Trophoblast cell (in vitro differentiated cells and primary cell): ENCODE results near the gene CA4.

Experiments used
- DNase-seq, 2 donors: peaks; one replicate each; pipeline ENCODE4 v3.0.0-alpha.2; 2016
- H2AFZ ChIP-seq: 2 replicates; pipeline ENCODE4 v1.6.1; 2013; ENCODE audit warnings: low read length, moderate library complexity, mild to moderate bottlenecking; ENCODE audit not compliant: insufficient read depth, poor library complexity
- H2AK5ac ChIP-seq: 2 replicates; pipeline ENCODE4 v1.6.1; 2013; ENCODE audit warnings: mild to moderate bottlenecking, low read length
- H2BK120ac ChIP-seq: 2 replicates; pipeline ENCODE4 v1.6.1; 2013; ENCODE audit warnings: low read length, mild to moderate bottlenecking, moderate library complexity; ENCODE audit not compliant: insufficient read depth, poor library complexity
- H2BK12ac ChIP-seq: 2 replicates; pipeline ENCODE4 v1.6.1; 2013; ENCODE audit warnings: mild to moderate bottlenecking, low read length, moderate library complexity
- H2BK5ac ChIP-seq: 2 replicates; pipeline ENCODE4 v1.6.1; 2013; ENCODE audit warnings: low read length, low read depth, moderate library complexity, mild to moderate bottlenecking; ENCODE audit not compliant: poor library complexity
- H3K14ac ChIP-seq: 2 replicates; pipeline ENCODE4 v1.6.1; 2013; ENCODE audit warnings: mild to moderate bottlenecking, low read length
- H3K18ac ChIP-seq: 2 replicates; pipeline ENCODE4 v1.6.1; 2013; ENCODE audit warnings: mild to moderate bottlenecking, low read length
- H3K23ac ChIP-seq: 2 replicates; pipeline ENCODE4 v1.6.1; 2013; ENCODE audit warnings: low read length
- H3K27ac ChIP-seq: 2 replicates; pipeline ENCODE4 v1.5.1; 2013; ENCODE audit warnings: low read depth, mild to moderate bottlenecking, inconsistent platforms, low read length, moderate library complexity
- H3K27me3 ChIP-seq: 2 replicates; pipeline ENCODE4 v1.6.1; 2013; ENCODE audit warnings: inconsistent platforms, mild to moderate bottlenecking, low read length, moderate library complexity; ENCODE audit not compliant: insufficient read depth
- H3K36me3 ChIP-seq, 2 experiments: 1 replicate in 1 of 2; 2 replicates in 1 of 2; pipeline ENCODE4 v1.6.1; 2013; ENCODE audit warnings: low read length in 2 of 2, mild to moderate bottlenecking in 2 of 2, moderate library complexity in 1 of 2; ENCODE audit not compliant: insufficient read depth in 2 of 2, control insufficient read depth in 1 of 2
- H3K4ac ChIP-seq: 2 replicates; pipeline ENCODE4 v1.6.1; 2013; ENCODE audit warnings: low read depth, mild to moderate bottlenecking, low read length, moderate library complexity
- H3K4me1 ChIP-seq, 2 experiments: 1 replicate in 1 of 2; 2 replicates in 1 of 2; pipeline ENCODE4 v1.6.1; 2013; ENCODE audit warnings: low read length in 2 of 2, mild to moderate bottlenecking in 2 of 2, moderate library complexity in 1 of 2; ENCODE audit not compliant: insufficient read depth in 2 of 2, control insufficient read depth in 1 of 2
- H3K4me2 ChIP-seq: 2 replicates; pipeline ENCODE4 v1.6.1; 2013; ENCODE audit warnings: inconsistent platforms, mild to moderate bottlenecking, low read length, moderate library complexity
- H3K4me3 ChIP-seq: 2 replicates; pipeline ENCODE4 v1.5.1; 2013; ENCODE audit warnings: mild to moderate bottlenecking, low read depth, low read length, inconsistent platforms
- H3K79me1 ChIP-seq: one replicate; pipeline ENCODE4 v1.6.1; 2013; ENCODE audit warnings: low read length
- H3K79me2 ChIP-seq: 2 replicates; pipeline ENCODE4 v1.6.1; 2013; ENCODE audit warnings: low read length, mild to moderate bottlenecking; ENCODE audit not compliant: control insufficient read depth, insufficient read depth, poor library complexity
- H3K9ac ChIP-seq: 2 replicates; pipeline ENCODE4 v1.6.1; 2013; ENCODE audit warnings: mild to moderate bottlenecking, low read length
- H3K9me3 ChIP-seq: 2 replicates; pipeline ENCODE4 v1.6.1; 2013; ENCODE audit warnings: low read depth, mild to moderate bottlenecking, control low read depth, inconsistent platforms, low read length; ENCODE audit not compliant: insufficient read depth
- H4K12ac ChIP-seq: 2 replicates; pipeline ENCODE4 v1.6.1; 2013; ENCODE audit warnings: low read depth, mild to moderate bottlenecking, low read length, moderate library complexity
- H4K8ac ChIP-seq: 2 replicates; pipeline ENCODE4 v1.6.1; 2013; ENCODE audit warnings: low read depth, mild to moderate bottlenecking, low read length, moderate library complexity
- H4K91ac ChIP-seq: one replicate; pipeline ENCODE4 v1.6.1; 2013; ENCODE audit warnings: low read depth, mild to moderate bottlenecking, low read length, moderate library complexity
- WGBS: extraction: QIAGEN DNeasy Blood & Tissue Kit; methylation state at CpG from one replicate; pipeline ENCODE4 v1.1.7; 2013; ENCODE audit warnings: missing lambda C conversion rate; ENCODE audit not compliant: insufficient read length, insufficient coverage; ENCODE audit errors: extremely low coverage; 5-methylcytosine and 5-hydroxymethylcytosine counted together

The CA4 gene

GRCh38 chr17:60159479-60159866 is 9.7 kb downstream of the CA4 start:
- Histone ChIP-seq H3K4me1 (peaks cover 0 to 3% of the 10 kb centered on the region in 2 experiments), H3K9ac (no peak overlapping the region), H3K9me3 (no peaks in the 10 kb centered on the region), H2BK5ac (no peak overlapping the region), H3K79me1 (no peaks in the 10 kb centered on the region), H2BK120ac (no peak overlapping the region), H3K23ac (no peak overlapping the region), H3K79me2 (no peaks in the 10 kb centered on the region), H3K4me2 (no peak overlapping the region), H2AK5ac (no peak overlapping the region), H3K4me3 (no peak overlapping the region), H2AFZ (no peak overlapping the region), H4K8ac (no peak overlapping the region), H3K36me3 (no peaks in the 10 kb centered on the region), H2BK12ac (no peak overlapping the region), H4K91ac (no peak overlapping the region), H4K12ac (no peak overlapping the region), H3K18ac (no peak overlapping the region), H3K27me3 (no peaks in the 10 kb centered on the region), H3K14ac (no peak overlapping the region), H3K27ac (no peak overlapping the region), H3K4ac (no peak overlapping the region)
- no peak for DNase-seq
- WGBS: no CpG with 5 or more reads among the region's 6 CpGs

- Histone ChIP-seq H3K27me3 (no peaks in the 10 kb centered on the region), H4K12ac (no peak overlapping the region), H3K79me2 (no peaks in the 10 kb centered on the region), H3K14ac (no peak overlapping the region), H2AK5ac (no peak overlapping the region), H3K4ac (no peak overlapping the region), H3K4me1 (peaks cover 0 to 3% of the 10 kb centered on the region in 2 experiments), H3K23ac (no peak overlapping the region), H3K79me1 (no peaks in the 10 kb centered on the region), H3K4me2 (no peak overlapping the region), H3K9ac (no peak overlapping the region), H3K36me3 (no peaks in the 10 kb centered on the region), H3K4me3 (no peak overlapping the region), H3K9me3 (no peaks in the 10 kb centered on the region), H2BK5ac (no peak overlapping the region), H2BK12ac (no peak overlapping the region), H3K18ac (no peak overlapping the region), H4K8ac (no peak overlapping the region), H4K91ac (no peak overlapping the region), H2BK120ac (no peak overlapping the region), H3K27ac (no peak overlapping the region), H2AFZ (no peak overlapping the region)
- no CpG with 5 or more reads among the region's 10 CpGs for WGBS
- no peak for DNase-seq
These were observed 11.2 kb downstream of the CA4 start for GRCh38 chr17:60160829-60161501.

- H3K79me1 ChIP-seq: no peaks in the 10 kb centered on the region
These were observed 12.0 kb downstream of the CA4 start for GRCh38 chr17:60161598-60162330.

GRCh38 chr17:60163108-60163784 is 13.5 kb downstream of the CA4 start:
- no peak overlapping the region for H3K14ac ChIP-seq
- H3K23ac ChIP-seq: no peak overlapping the region
- no peak overlapping the region for H4K8ac ChIP-seq
- H4K12ac ChIP-seq: no peak overlapping the region
- no peak overlapping the region for H3K4me3 ChIP-seq
- H3K18ac ChIP-seq: no peak overlapping the region
- no peak overlapping the region for H2BK120ac ChIP-seq
- H3K9me3 ChIP-seq: no peaks in the 10 kb centered on the region
- no peaks in the 10 kb centered on the region for H3K27me3 ChIP-seq
- peak overlapping the region; percentile 13 for H2AFZ ChIP-seq
- DNase-seq: peak in 1 of 2 donors; percentile 35
- no peaks in the 10 kb centered on the region for H3K79me1 ChIP-seq
- H3K4ac ChIP-seq: no peak overlapping the region
- H3K4me2 ChIP-seq: no peak overlapping the region
- H3K79me2 ChIP-seq: no peaks in the 10 kb centered on the region
- H2BK5ac ChIP-seq: no peak overlapping the region
- no CpG with 5 or more reads among the region's 20 CpGs for WGBS
- H3K4me1 ChIP-seq: peaks cover 0 to 3% of the 10 kb centered on the region in 2 experiments
- no peak overlapping the region for H3K27ac ChIP-seq
- H2BK12ac ChIP-seq: no peak overlapping the region
- no peak overlapping the region for H4K91ac ChIP-seq
- no peaks in the 10 kb centered on the region for H3K36me3 ChIP-seq
- no peak overlapping the region for H3K9ac ChIP-seq
- H2AK5ac ChIP-seq: no peak overlapping the region

More at GRCh38 chr17:60161598-60162330, 12.0 kb downstream of the CA4 start:
- Histone ChIP-seq H3K79me2 (no peaks in the 10 kb centered on the region), H2BK120ac (no peak overlapping the region), H3K36me3 (no peaks in the 10 kb centered on the region), H2BK5ac (no peak overlapping the region), H3K27ac (no peak overlapping the region), H3K9me3 (no peaks in the 10 kb centered on the region), H3K4me1 (peaks cover 0 to 3% of the 10 kb centered on the region in 2 experiments), H2AK5ac (no peak overlapping the region), H4K8ac (no peak overlapping the region), H3K4ac (no peak overlapping the region), H2BK12ac (no peak overlapping the region), H3K4me3 (no peak overlapping the region), H3K14ac (no peak overlapping the region), H4K91ac (no peak overlapping the region), H3K4me2 (no peak overlapping the region), H4K12ac (no peak overlapping the region), H3K9ac (no peak overlapping the region), H3K27me3 (no peaks in the 10 kb centered on the region), H2AFZ (no peak overlapping the region), H3K23ac (no peak overlapping the region), H3K18ac (no peak overlapping the region)
- no CpG with 5 or more reads among the region's 17 CpGs for WGBS
- no peak for DNase-seq
